ENCODE measurements around the gene CRTC3.
"Not testable (repeated sequence)": the region's sequence is repeated elsewhere in the genome, so short reads cannot be mapped to it uniquely, and the experiment has no call there.

The CRTC3 gene

GRCh38 chr15:90675464-90675863, 145.7 kb downstream of the CRTC3 start:
- no peak for DNase-seq (ENCODE audit: low read depth in 2 of 2)

GRCh38 chr15:90677807-90678790, 148.4 kb downstream of the CRTC3 start:
- no peak for DNase-seq (ENCODE audit: low read depth in 2 of 2)

- DNase-seq (ENCODE audit: low read depth in 2 of 2) = no peak
These were observed 150.2 kb downstream of the CRTC3 start for GRCh38 chr15:90679959-90680358.

GRCh38 chr15:90680371-90680935, 150.7 kb downstream of the CRTC3 start:
- DNase-seq (ENCODE audit: low read depth in 2 of 2) = no peak

- DNase-seq (ENCODE audit: low read depth in 2 of 2) = no peak
These were observed 151.3 kb downstream of the CRTC3 start for GRCh38 chr15:90681056-90681455.

- no peak for DNase-seq (ENCODE audit: low read depth in 2 of 2)
These were observed 151.8 kb downstream of the CRTC3 start for GRCh38 chr15:90681480-90681879.

- no peak for DNase-seq (ENCODE audit: low read depth in 2 of 2)
These were observed 153.6 kb downstream of the CRTC3 start for GRCh38 chr15:90683371-90683770.

- DNase-seq (ENCODE audit: low read depth in 2 of 2) = no peak
These were observed 154.2 kb downstream of the CRTC3 start for GRCh38 chr15:90683876-90684275.

- no peak for DNase-seq (ENCODE audit: low read depth in 2 of 2)
These were observed 154.6 kb downstream of the CRTC3 start for GRCh38 chr15:90684281-90684680.

GRCh38 chr15:90685591-90686434, 156.1 kb downstream of the CRTC3 start:
- DNase-seq (ENCODE audit: low read depth in 2 of 2) = no peak

- DNase-seq (ENCODE audit: low read depth in 2 of 2) = no peak
These were observed 156.9 kb downstream of the CRTC3 start for GRCh38 chr15:90686435-90687218.

GRCh38 chr15:90689326-90689961, 159.7 kb downstream of the CRTC3 start:
- not testable (repeated sequence) for DNase-seq (ENCODE audit: low read depth in 2 of 2)

GRCh38 chr15:90690585-90690984, 160.9 kb downstream of the CRTC3 start:
- no peak for DNase-seq (ENCODE audit: low read depth in 2 of 2)

GRCh38 chr15:90691369-90691768, 161.6 kb downstream of the CRTC3 start:
- DNase-seq (ENCODE audit: low read depth in 2 of 2) = no peak

GRCh38 chr15:90691982-90692773, 162.5 kb downstream of the CRTC3 start:
- no peak for DNase-seq (ENCODE audit: low read depth in 2 of 2)

All from stimulated activated CD8-positive, alpha-beta memory T cell treated with anti-CD3 and anti-CD28 coated beads, Interleukin-7, amount 100 ng/mL, for 4 hours (primary cell).